ENCODE data around the gene LIPC.
A peak's percentile ranks its signal among the peaks of the same experiment; 100 is the strongest.

The LIPC gene

DNA sequence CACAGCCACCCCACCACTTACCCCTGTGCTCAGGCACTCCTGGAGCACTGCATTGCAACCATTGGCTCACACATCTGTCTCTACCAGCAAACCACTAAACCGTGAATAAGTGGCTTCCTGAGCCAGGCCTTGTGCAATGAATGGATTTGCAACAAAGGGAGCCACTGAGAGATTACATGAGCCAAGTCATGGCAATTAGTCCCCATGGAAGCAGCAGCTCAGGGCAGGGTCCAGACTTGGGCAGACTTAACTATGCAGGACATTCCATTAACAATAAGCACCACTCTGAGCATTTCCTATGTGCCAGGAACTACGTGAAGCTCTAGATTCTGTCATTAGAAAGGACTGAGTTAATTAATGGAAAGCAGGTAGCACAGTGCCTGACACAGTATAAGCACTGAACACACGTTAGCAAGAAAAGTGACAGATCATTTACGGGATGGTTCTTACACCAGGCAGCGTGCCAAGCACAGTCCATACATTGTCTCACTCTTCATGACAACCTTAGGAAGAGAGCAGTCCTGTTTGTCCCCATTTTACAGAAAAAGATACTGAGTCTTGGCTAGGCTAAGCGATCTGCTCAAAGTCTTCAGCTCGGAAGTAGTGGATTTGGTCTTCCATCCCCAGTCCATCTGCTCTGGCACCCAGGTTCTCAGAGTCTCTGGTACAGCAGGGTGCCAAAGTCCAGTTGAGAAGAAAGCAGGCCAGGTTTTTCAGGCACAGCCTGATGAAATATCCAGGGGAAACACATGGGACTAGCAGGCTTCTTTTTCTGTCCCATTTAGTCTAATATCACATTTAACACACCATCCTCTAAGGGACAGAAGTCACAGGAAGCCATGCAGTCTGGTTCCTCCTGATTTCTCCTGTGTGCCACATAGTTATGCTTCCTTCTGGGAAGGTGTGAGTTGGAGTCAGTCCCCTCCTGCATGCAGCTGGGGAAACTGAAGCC lies 44.1 kb downstream of the LIPC start:
- DNase-seq = peak in 4 of 14 donors; percentile 17 to 39 (median 27)

DNA sequence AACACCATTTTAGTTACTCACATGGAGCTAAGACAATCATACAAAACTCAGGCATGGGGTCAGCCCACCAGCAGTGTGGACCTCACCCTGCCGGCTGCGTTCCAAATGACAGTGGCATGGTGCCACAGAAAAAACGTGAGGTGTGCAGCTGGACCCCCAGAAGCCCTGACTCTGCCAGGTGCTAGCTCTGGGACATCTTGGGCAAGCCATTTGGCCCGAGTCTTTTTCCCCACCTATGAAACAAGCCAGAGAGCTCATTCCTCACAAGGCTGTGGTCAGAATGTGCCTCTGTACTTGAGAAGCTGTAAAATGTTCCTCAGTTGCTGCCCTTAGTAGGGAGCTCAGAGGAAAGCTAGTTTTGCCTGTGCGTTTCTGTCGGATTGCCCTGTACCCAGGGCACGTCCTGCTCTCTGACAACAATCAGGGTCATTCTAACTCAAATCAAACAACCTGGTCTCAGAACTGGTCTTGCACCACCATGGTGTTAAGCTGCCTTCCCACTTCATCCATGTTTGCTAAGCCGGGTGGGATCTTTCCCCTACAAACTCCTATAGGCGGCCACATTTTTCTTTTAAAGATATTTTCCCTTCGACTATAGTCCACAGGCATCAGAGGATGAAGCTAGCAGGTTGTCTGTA lies 44.9 kb downstream of the LIPC start:
- no peak for DNase-seq

DNA sequence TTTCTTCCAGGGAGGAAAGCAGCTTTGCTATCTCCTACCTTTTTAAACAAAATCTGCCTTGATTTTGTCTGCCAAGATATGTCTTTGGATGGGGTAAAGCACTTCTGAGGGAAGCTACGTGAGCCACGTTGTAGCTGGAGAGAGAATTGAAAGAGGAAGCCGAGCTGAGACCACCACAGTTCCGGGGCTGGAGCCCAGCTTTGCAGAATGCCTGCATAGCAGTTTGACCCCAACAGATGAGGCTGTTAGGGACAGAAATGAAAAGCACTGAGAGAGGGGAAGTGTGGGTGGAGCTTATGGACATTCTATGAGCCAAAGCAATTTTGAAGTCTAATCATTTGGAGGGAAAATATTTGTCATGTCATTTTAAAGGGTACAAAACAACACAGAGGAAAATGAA lies 45.4 kb downstream of the LIPC start:
- DNase-seq = no peak

DNA sequence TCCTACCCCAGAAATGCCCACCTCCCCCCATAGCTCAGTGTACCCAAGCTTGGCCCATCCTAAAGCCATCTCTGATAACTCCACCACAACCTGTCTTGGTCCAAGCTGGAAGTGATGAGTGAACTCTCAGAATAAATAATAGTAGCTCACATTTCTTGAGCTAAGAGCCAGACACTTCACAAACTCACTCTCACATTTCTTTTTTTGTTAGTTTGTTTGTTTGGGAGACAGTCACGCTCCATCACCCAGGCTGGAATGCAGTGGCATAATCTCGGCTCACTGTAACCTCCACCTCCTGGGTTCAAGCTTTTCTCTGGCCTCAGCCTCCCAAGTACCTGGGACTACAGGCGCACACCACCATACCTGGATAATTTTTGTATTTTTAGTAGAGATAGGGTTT lies 46.2 kb downstream of the LIPC start:
- no peak for DNase-seq

DNA sequence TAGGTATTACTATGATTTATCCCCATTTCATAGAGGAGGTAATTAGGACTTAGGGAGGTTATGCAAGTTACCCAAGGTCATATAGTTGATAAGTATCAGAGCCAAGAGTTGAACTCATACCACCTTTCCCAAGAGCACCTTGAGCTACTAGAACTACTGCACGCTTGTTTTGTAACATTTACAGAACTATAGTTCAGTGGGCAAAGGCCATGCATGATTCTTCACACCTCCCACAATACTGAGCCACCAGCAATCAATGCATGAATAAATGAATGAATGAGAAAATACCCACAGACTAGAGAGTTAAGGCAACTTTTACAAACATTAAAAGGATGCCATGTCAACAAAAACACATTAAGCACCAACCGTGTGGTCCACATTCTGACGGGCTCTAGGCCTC lies 46.8 kb downstream of the LIPC start:
- DNase-seq = no peak

DNA sequence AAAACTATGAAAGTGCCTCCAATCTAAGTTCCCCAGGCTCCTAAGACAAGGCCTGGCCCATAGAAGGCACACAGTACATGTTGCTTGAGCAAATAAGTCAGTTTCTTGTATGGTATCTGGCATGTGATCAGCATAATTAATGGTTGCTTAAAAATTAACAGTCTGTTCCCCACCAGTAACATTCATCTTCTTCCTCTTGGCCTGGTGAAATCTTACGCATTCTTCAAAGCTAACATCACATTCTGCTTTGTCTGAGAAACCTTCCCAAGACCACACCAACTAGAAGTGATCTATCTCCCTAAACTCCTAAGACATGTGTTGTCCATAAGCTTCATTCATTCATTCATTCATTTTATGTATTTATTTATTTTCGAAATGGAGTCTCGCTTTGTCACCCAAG lies 48.1 kb downstream of the LIPC start:
- DNase-seq = no peak

DNA sequence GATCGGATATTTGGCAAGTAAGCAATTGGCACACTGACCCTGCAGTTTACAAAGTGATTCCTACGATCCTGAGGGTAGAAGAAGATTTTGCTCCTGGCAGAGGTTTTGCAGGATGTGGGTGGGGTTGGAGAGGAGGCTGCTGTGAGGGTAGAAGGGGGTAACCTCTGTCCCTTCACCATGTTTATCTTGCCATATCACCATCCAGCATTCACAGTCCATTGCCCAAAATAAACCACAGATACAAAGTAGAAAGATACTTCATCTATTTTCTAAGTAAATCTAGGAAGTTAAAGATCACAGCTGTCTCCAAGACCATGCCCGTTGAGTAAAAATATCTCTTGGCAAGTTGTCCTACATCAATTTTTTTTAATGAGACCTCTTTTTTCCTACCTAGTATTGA lies 51.6 kb downstream of the LIPC start:
- no peak for DNase-seq

DNA sequence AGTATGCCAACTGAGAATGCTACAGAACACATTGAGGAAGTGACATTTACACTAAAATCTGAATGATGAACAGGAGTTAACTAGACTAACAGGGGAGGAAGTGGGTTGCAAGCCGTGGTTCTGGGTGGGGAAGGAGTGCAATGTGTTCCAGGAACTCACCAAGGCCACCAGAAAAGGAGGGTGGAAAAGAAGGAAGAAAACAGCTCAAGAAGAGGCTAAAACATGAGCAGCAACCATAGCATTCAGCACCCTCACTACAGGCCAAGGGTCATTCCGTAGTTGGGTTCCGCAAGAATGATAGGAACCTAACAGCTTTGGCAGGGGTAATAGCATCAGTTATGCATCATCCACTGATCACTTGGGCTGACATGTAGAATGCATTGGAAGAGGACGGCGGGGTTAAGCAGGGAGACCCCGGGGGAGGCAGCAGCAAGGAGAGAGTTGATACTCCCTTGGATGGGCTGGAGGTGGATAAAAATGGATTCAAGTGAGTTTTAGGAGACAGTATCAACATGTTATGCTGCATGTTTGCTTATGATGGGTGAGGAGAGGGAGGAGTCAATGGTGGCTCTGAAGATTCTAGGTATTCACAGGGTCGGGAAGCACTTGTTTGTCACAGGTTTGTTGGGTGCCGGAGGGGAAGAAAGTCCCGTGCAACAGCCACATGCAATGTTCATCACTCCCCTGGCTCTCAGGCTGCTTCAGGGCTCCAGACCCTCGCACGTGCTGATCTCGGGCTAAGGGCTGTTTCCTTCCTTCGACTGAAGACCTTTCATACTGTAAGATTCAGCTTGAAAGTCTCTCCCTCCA lies 53.2 kb downstream of the LIPC start:
- peak in 1 of 14 donors; percentile 30 for DNase-seq

DNA sequence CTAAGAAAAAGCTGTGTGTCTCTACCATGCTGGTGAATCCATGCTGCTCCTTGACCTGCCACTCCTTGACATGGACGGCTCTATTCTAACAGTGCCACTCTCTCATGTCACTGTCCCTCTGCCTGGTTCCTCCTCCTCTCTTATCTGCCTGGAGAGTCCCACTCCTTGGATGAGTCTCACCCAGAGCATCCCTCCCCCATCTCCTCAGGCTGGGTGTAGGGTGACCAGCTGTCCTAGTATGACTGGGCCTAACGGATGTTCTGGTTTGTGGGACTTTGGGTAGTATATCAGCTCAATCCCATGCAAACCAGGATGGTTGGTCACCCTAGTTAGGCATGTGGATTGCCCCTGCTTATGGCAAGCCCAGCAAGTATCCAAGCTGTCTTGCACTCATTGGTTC lies 54.3 kb downstream of the LIPC start:
- no peak for DNase-seq

DNA sequence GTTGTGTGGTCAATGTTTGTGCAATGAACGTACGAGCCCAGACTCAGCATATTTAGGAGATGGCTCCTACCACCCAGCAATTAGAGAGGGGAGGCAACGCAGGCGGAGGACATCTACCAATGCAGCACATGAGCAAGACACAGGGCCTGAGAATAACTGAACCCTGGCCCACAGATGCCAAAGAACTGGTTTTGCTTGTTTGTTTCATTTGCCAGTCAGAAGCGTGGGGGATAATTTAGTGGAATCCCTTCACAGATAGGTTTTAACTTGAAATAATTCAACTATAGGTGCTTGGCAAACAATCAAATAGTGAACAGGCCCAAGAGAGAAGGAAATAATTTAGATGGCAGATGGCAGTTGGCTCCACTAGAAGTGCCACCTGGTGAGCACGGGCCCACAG lies 54.8 kb downstream of the LIPC start:
- no peak for DNase-seq

DNA sequence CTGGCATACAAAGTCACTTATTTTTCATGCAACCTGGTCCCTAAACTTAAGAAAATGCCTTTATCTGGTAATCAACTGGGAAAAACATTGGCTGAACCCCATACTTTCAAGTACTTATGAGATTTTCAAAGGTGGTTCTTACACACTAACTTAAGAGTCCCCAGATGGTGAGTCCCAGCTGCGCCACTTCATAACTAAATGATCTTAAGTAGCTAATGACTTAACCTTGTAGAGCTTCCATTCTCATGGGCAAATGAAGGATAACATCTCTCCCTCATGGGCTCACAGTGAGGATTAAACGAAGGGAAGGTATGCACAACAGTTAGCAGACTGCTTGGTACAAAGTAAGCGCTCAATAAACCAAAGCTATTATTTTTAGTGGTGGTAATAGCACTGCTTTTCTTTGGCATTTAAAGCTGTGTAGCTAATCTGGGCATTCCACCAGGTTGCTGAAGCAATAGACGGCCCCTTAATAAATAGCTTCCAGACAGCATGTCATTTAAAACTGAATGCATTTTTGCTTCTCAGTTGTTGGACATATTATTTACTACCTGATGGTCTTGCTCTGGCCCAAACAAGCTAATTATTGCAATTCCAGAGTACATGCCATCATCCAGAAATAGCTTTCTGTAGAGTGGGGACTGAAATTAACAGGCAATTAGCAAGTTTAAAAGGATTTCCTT lies 55.4 kb downstream of the LIPC start:
- DNase-seq = no peak

DNA sequence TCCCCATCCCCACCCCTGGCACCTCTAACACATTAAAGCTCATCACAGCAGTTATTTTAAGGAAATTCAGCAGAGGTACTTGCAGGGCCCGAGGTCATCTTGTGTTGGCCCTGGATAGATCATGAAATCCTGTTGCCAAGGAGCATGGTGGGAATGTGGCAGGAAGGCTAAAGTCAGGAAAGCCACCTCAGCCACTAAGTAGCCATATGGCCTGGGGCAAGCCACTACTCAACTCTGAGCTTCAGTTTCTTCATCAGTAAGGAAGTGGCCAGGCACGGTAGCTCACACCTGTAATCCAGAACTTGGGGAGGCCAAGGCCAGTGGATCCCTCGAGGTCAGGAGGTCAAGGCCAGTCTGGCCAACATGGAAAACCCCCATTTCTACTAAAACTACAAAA lies 55.9 kb downstream of the LIPC start:
- DNase-seq = no peak

DNA sequence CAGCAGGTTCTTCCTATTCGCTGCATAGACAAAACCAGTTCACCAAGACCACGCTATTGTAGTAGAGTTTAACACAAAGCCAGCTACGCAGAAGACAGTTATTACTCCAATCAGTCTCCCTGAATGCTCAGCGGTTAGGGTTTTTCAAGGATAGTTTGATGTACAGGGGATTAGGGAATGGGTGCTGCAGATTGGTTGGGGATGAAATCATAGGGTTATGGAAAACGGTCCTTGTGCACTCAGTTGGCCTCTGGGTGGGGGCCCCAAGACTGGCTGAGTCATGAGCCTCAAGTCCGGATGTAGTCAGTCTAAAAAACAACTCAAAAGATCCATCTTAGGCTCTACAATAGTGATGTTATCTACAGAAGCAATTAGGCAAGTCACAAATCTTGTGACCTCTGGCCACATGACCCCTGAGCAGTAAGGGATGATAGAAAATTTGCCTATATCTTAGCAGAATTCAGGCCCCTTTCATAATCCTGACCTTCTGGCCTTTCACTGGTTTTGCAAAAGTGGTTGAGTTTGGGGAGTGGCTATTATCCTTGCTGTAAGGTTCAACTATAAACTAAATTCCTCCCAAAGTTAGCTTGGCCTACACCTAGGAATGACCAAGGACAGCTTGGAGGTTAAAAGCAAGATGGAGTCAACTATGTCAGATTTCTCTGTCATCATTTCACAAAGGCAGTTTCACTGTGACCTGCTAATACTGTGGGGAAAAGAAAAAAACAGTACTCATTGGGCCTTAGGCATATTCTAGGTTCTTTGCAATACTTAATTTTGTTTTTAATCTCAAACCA lies 57.7 kb downstream of the LIPC start:
- no peak for DNase-seq

DNA sequence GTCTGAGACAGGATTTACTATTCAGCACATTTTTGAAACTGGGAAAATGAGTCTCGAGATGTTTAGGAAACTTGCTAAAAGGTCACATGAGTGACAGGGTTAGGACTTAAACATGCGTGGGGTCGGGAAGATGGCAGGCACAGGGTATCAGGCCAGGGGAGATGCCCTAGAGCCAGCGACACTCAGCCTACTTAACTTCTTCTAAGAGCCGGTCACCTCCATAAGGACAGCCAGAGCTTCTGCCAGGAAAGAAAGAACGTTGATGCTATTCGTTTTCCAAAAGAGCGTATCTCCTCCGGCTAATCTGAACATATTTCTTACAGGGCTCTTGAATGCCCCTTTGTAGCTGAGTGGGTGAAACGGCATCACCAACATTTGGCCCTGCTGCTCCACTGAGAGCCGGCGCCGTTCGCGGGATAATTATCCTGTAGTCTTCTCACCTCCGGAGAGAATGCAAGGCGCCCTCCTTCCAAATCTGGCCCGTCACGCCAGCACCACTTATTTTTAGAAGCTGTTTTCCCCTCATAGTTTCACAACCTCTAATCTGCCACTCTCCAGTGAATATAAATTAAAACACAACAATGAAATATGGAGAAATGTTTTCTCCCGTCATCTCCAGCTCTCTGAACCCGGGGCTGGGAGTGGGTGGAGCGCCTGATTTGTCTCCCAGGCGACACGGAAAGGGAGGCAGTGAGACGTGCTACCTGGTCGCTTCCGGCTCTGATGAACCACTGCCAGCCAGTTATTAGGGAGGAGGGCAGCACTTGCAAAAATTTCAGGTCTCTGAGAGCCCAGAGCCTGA lies 58.5 kb downstream of the LIPC start:
- DNase-seq = peak in 1 of 14 donors; percentile 75

DNA sequence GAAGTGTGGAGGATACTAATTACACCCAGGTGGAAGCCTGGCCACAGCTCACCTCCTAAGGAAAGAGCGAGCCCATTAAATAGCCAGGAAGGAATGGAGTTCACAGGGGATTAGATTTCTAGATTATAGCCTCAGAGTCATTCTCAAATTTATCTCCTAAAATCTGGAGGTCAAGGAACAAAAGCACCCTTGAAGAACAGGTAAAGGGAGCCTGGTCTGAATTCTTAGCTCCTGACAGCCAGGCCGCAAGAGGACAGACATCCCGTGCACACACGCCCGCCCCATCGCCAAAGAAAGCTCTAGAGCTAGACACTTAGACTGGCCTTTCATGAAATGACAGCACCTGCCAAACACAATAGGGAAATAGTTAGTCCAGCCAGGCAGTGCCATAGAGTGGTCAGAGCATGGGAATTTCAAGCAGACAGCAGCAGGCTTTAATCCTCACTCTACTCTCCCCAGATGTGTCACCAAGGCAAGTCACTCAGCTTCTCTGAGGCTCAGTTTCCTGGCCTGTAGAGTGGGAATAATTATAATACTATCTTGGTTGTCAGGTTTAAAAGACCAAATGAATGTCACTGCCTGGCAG lies 59.2 kb downstream of the LIPC start:
- DNase-seq = no peak

DNA sequence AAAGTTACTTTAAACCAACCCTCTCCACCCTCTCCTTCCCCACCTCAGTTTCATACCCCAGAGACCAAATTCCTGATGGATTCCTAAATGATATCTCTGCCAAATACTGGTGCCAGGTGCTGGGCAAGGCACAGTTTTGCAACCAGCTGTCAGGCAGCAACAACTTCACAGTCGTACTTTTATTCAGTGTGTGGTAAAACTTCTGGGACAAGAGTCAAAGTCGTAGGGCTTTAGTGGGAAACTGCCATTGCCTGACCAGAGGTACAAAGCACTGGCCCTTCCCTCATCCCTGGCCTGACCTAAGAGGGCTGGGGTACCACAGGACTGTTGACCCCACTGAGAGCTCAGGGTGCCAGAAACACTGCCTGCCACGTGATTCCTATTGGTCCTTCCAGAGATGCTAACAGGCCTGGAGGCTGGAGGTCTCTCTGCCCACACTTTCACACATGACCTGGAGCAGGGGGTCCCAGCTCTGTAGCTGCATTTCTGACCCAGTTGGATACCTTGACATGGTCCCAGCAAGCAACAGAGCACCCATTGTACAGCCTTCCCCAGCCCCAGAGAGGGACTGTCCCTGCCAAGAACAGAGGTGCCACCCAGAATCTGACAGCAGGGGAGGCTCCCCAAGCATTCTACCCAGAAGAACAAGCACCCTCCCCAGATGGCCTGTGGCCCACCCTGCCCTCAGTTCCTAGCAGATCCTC lies 59.9 kb downstream of the LIPC start:
- no peak for DNase-seq

DNA sequence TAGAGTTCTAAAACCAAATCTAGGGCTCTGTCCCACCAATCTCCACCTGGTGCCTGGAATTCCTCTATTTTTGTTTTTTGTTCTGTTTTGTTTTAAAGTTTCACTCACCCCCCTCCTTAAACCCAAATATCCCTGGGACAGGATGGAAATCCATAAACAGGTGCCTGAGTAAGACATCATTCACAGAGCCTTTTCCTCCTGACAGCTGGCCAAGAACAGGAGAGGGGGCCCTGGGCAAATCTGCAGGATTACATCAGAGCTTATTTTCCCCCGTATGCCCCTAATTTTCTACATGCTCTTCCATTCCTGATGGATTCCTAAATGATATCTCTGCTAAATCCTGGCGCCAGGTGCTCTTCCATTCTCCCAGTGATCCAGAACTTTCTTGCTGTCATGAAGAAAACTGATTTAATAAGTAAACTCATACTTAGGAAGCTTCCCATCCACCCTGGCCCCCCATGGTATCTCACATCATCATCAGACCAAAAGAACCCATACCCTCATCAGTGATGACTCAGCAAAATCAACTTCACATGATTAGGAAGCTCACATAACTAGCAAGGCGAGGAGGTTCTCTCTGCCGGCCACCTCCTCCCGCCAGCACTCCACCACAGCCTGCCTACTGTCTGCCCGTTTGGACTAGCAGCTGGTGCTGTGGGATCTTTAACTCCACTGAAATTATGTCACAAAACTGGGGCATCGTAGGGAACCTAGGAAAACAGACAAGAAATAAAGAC lies 61.0 kb downstream of the LIPC start:
- peak in 1 of 14 donors; percentile 33 for DNase-seq

DNA sequence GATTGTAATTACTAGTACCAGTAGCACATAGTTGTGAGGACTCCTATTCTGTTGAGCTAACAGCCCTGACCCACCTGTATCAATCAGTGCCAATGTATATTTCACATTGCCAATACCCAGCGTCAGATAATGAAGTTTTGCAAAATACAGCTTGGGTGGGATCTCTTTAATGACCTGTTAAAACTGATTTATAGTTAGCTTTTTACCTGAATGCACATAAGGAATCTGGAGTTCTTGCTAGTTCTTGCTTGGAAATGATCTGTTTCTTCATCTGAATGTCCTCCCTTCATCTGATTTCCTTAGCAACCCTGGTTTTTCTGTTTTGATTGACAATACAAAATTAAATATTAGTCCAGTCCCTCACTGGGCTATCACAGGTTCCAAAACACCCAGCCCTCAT lies 62.8 kb downstream of the LIPC start:
- no peak for DNase-seq

DNA sequence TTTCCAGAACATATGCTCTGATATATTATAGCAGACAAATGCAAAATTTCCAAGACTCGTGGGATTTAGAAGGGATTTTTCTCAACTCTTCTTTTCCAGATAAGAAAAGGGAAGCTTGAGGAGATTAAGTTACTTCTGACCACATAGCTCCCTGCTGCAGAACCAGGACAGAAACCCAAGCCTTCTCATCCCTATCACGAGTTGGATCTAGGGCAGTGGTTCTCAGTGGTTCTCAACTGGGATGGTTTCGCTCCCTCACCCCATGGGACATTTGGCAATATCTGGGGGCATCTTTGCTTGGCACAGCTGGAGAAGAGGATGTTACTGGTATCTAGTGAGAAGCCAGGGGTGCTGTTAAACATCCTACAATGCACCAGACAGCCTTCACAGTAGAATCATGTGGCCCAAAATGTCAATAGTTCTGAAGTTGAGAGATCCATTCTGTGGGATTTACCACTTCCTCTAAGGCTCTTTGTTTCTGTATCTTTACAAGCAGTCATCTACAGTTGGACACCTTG lies 64.2 kb downstream of the LIPC start:
- DNase-seq = no peak
